ENCODE results near the gene SULT4A1. TPM values are rescaled to one million over a fixed set of nuclear protein-coding genes. Genes with fewer than 3 reads are reported as not detected.
"Not testable (repeated sequence)": the region's sequence is repeated elsewhere in the genome, so short reads cannot be mapped to it uniquely, and the experiment has no call there.

The SULT4A1 gene
- total RNA-seq, 6 donors from 2014 or later = not detected

DNA sequence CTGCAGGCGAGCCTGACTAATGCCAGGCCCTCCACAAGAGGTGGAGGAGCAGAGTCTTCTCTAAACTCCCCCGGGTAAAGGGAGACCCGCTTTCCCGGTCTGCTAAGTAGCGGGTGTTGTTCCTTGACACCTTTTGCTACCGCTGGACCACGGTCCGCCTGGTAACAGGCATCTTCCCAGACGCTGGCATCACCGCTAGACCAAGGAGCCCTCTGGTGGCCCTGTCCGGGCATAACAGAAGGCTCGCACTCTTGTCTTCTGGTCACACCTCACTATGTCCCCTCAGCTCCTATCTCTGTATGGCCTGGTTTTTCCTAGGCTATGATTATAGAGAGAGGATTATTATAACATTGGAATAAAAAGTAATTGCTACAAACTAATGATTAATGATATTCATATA lies 42.1 kb upstream of the SULT4A1 start:
- TF ChIP-seq, protein P1, sequence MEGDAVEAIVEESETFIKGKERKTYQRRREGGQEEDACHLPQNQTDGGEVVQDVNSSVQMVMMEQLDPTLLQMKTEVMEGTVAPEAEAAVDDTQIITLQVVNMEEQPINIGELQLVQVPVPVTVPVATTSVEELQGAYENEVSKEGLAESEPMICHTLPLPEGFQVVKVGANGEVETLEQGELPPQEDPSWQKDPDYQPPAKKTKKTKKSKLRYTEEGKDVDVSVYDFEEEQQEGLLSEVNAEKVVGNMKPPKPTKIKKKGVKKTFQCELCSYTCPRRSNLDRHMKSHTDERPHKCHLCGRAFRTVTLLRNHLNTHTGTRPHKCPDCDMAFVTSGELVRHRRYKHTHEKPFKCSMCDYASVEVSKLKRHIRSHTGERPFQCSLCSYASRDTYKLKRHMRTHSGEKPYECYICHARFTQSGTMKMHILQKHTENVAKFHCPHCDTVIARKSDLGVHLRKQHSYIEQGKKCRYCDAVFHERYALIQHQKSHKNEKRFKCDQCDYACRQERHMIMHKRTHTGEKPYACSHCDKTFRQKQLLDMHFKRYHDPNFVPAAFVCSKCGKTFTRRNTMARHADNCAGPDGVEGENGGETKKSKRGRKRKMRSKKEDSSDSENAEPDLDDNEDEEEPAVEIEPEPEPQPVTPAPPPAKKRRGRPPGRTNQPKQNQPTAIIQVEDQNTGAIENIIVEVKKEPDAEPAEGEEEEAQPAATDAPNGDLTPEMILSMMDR (IDR thresholded peaks at IDR 0.05) = peak in 1 of 6 experiments; percentile 24
- not testable (repeated sequence) for H3K27ac ChIP-seq; H3K4me1 ChIP-seq; H3K27me3 ChIP-seq; DNase-seq; H3K4me3 ChIP-seq; ATAC-seq (ENCODE audit: low FRiP score in 2 of 2); H3K9me3 ChIP-seq; H3K36me3 ChIP-seq
- WGBS, 2 donors = 35 to 36% methylated on average over 7 to 8 of the region's 12 CpGs

DNA sequence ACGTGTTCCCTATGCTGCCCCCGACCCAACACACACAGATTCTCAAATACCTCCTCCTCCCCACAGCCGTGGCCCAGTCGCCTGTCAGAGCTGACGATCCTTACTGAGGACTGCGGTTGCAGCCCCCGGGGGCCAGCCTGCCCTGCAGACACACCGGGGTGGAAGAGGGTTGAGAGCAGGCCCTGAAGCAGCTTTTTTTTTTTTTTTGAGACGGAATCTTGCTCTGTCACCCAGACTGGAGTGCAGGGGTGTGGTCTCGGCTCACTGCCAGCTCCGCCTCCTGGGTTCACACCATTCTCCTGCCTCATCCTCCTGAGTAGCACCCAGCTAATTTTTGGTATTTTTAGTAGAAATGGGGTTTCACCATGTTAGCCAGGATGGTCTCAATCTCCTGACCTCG lies 40.7 kb upstream of the SULT4A1 start:
- 60 to 61% methylated on average over 7 to 12 of the region's 12 CpGs for WGBS, 2 donors
- not testable (repeated sequence) for H3K9me3 ChIP-seq; H3K4me1 ChIP-seq; H3K27ac ChIP-seq; H3K4me3 ChIP-seq; DNase-seq; H3K36me3 ChIP-seq; H3K27me3 ChIP-seq; ATAC-seq (ENCODE audit: low FRiP score in 2 of 2)

DNA sequence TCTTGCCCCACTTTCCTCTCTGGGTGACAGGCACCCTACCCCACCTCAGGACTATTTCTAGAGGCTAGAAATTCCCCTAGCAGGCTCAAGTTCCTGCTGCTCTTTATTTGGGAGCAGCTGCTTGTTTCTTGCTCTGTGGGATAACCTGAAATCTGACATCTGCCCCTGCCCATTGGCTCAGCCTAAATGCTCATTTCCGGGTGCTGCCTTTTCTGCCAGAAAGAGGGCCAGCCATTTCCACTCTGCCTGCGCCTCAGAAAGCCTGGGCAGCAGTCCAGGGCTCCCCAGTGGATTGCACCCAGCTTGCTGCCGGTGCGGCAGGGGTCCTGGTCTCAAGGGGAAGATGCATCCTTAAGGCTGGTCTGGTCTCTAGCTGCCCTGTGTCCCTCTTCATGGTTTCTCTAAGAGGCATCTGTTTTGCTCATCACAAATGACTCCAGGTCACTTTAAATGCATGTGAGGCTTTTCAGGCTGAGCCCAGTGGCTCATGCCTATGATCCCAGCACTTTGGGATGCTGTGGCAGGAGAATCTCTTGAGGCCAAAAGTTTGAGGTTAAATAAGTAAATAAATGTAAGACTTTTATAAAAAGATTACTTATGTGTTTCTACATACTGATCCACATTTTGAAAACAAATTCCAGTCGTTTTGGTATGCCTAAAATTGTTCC lies 39.8 kb upstream of the SULT4A1 start:
- no peak for TF ChIP-seq EP300 (IDR thresholded peaks at IDR 0.05)
- TF ChIP-seq, protein P1 (IDR thresholded peaks at IDR 0.05) = no peak
- TF ChIP-seq POLR2A (IDR thresholded peaks at IDR 0.05) = no peak
- no peak for TF ChIP-seq POLR2AphosphoS5 (IDR thresholded peaks at IDR 0.05)
- whole genome bisulfite sequencing, 2 donors = 50 to 68% methylated on average over 4 to 5 of the region's 5 CpGs
- DNase-seq = no peak
- peak in 1 of 2 donors; percentile 67 for ATAC-seq (ENCODE audit: low FRiP score in 2 of 2)
- Histone ChIP-seq H3K27me3 (no peaks in the 10 kb centered on the region), H3K9me3 (no peaks in the 10 kb centered on the region), H3K27ac (no peak overlapping the region), H3K36me3 (no peaks in the 10 kb centered on the region), H3K4me1 (no peaks in the 10 kb centered on the region), H3K4me3 (no peak overlapping the region)

DNA sequence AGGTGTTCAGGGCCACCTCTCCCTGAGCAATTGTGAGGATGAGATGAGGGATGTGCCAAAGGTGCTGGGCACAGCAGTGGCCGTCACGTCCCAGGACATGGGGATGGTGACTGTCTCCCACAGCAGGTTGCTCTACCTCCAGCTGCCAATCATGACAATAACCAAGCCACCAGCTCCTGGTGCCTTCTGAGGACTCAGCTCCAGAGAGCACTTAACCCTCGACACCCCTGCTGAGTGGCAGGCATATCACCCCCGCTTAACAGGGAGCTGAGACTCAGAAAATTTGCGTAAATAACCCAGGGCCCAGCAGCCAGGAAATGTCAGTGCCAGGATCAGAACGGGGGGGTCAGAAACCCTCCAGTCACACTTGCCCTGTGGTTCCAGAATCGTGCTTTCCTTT lies 37.9 kb upstream of the SULT4A1 start:
- WGBS, 2 donors = 46 to 53% methylated on average over 4 to 7 of the region's 7 CpGs
- Histone ChIP-seq H3K9me3 (no peaks in the 10 kb centered on the region), H3K27ac (no peak overlapping the region), H3K4me3 (no peak overlapping the region), H3K36me3 (no peaks in the 10 kb centered on the region), H3K4me1 (no peaks in the 10 kb centered on the region), H3K27me3 (no peaks in the 10 kb centered on the region)
- ATAC-seq (ENCODE audit: low FRiP score in 2 of 2) = no peak
- DNase-seq = no peak
- TF ChIP-seq EP300 (IDR thresholded peaks at IDR 0.05) = no peak
- TF ChIP-seq, protein P1 (IDR thresholded peaks at IDR 0.05) = no peak
- TF ChIP-seq POLR2AphosphoS5 (IDR thresholded peaks at IDR 0.05) = no peak
- TF ChIP-seq POLR2A (IDR thresholded peaks at IDR 0.05) = no peak

DNA sequence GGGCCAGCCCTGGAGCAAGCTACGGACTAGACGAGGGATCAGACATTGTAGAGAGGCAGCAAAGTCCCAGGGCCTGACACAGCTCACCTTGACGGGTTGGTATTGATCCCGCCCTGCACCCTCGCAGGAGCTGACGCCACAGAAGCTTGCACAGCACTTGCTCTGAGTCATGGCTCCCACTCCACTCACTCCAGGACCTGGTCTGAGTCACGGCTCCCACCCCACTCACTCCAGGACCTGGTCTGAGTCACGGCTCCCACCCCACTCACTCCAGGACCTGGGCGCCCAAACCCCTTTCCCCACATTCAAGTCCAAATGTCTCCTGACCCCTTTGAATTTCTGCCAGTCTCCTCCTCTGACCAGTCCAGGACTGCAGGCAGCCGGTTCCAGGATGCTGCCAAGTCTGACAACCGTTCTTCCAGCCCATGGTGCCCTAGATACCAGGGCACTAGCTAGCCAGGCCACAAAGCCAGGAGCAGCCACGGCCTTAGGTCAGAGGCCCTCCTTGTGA lies 35.5 kb upstream of the SULT4A1 start:
- WGBS, 2 donors = 64 to 72% methylated on average over 9 to 12 of the region's 12 CpGs
- no peaks in the 10 kb centered on the region for H3K4me1 ChIP-seq
- no peak overlapping the region for H3K27ac ChIP-seq
- TF ChIP-seq, protein P1 (IDR thresholded peaks at IDR 0.05) = no peak
- TF ChIP-seq POLR2A (IDR thresholded peaks at IDR 0.05) = no peak
- TF ChIP-seq EP300 (IDR thresholded peaks at IDR 0.05) = no peak
- TF ChIP-seq POLR2AphosphoS5 (IDR thresholded peaks at IDR 0.05) = no peak
- H3K36me3 ChIP-seq = no peaks in the 10 kb centered on the region
- H3K27me3 ChIP-seq = no peaks in the 10 kb centered on the region
- ATAC-seq (ENCODE audit: low FRiP score in 2 of 2) = peak in 1 of 2 donors; percentile 68
- H3K4me3 ChIP-seq = no peak overlapping the region
- H3K9me3 ChIP-seq = no peaks in the 10 kb centered on the region
- DNase-seq = no peak
